Measurements from ENCODE around the gene BBX.
"Not testable (repeated sequence)": the region's sequence is repeated elsewhere in the genome, so short reads cannot be mapped to it uniquely, and the experiment has no call there.

BBX gene

DNA sequence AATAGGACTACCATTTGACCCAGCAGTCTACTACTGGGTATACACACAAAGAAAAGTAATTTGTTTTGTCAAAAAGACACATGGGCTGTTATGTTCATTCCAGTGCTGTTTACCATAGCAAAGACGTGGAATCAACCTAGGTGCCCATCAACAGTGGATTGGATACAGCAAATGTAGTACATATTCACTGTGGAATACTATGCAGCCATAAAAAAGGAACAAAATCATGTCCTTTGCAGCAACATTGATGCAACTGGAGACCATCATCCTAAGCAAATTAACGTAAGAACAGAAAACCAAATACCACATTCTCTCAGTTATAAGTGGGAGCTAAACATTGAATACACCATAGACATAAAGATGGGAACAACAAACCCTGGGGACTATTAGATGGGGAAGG is 25.8 kb downstream of the BBX start:
- H3K9me3 ChIP-seq (ENCODE audit: low read depth, low read length), result no peaks in the 10 kb centered on the region
- no peak for TF ChIP-seq POLR2AphosphoS5 (IDR thresholded peaks at IDR 0.05; ENCODE audit: borderline replicate concordance, low read depth, low read length)
- TF ChIP-seq FOXP2 (optimal IDR thresholded peaks at IDR 0.05; ENCODE audit: control extremely low read depth, extremely low read length, insufficient read depth), result no peak
- TF ChIP-seq EZH2 (IDR thresholded peaks at IDR 0.05), result no peak
- H3K9ac ChIP-seq (ENCODE audit: insufficient read length), result no peak overlapping the region
- H3K27ac ChIP-seq, result no peak overlapping the region
- no peak for DNase-seq (ENCODE audit: low read depth, low spot score)
- H3K4me3 ChIP-seq, result no peak overlapping the region
- no peaks in the 10 kb centered on the region for H3K36me3 ChIP-seq (ENCODE audit: insufficient read depth, low read length)

DNA sequence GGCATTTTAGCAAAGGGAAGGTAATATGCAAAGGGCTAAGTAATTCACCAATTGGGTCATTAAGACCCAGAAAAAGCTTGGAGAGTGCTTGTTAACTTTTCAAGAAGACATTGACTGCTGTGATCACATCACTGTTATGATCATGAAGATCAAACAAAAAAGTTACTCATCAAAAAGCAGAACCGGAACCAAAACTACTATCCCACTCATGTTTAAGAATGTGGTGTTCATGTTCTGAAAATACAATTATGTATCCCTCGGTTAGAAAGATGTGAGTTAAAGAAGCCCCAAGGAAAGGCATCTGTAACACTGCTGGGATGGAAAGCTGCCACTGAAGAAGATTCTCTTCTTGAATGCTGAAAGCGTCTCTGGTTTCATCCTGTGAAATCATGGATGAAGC is 32.6 kb downstream of the BBX start:
- Histone ChIP-seq H3K36me3 (ENCODE audit: insufficient read depth, low read length) (no peaks in the 10 kb centered on the region), H3K27ac (no peak overlapping the region), H3K9me3 (ENCODE audit: low read depth, low read length) (no peaks in the 10 kb centered on the region), H3K4me3 (no peak overlapping the region), H3K9ac (ENCODE audit: insufficient read length) (no peak overlapping the region)
- DNase-seq (ENCODE audit: low read depth, low spot score), result no peak
- TF ChIP-seq FOXP2 (optimal IDR thresholded peaks at IDR 0.05; ENCODE audit: control extremely low read depth, extremely low read length, insufficient read depth), result no peak
- TF ChIP-seq EZH2 (IDR thresholded peaks at IDR 0.05), result no peak
- no peak for TF ChIP-seq POLR2AphosphoS5 (IDR thresholded peaks at IDR 0.05; ENCODE audit: borderline replicate concordance, low read depth, low read length)

DNA sequence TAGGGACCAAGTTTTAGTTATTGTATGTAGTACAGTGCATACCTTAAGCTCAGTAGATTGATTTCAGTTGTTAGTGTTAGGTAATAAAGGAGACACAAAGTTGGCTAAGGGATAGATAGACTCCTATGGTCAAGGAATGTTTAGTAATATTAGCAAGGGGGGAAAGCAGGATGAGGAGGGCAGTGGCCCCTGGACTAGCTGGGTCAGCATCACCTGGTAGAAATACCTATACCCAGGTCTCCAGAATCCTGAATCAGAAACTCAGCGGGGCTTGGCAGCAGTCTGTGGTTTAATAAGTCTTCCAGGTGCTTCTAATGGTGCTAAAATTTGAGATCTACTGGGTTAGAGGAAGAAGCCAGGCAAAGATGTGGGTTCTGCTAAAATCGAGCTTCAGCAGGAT is 35.0 kb downstream of the BBX start:
- H3K36me3 ChIP-seq (ENCODE audit: insufficient read depth, low read length), result no peaks in the 10 kb centered on the region
- no peak overlapping the region for H3K9ac ChIP-seq (ENCODE audit: insufficient read length)
- no peak for TF ChIP-seq POLR2AphosphoS5 (IDR thresholded peaks at IDR 0.05; ENCODE audit: borderline replicate concordance, low read depth, low read length)
- TF ChIP-seq FOXP2 (optimal IDR thresholded peaks at IDR 0.05; ENCODE audit: control extremely low read depth, extremely low read length, insufficient read depth), result no peak
- TF ChIP-seq EZH2 (IDR thresholded peaks at IDR 0.05), result no peak
- no peak overlapping the region for H3K27ac ChIP-seq
- no peak overlapping the region for H3K4me3 ChIP-seq
- no peak for DNase-seq (ENCODE audit: low read depth, low spot score)
- H3K9me3 ChIP-seq (ENCODE audit: low read depth, low read length), result no peaks in the 10 kb centered on the region

DNA sequence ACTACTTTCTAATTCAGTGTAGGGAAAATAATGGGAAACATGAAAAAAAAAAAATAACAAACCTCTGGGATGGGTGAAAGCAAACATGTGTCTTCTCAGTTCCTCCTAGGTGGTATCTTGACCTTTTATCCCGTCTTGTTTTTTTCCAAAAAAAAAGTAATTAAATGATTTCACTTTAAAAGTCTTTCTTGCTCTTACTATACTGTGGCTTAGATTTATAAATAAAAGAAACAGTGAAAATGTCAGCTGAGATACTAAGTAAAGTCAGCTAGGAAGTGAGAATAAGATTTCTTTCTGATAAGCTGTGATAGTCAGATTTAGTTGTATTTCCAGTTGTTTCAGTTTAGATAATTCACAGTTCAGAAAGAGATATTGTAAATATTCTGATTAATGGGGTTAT is 37.4 kb downstream of the BBX start:
- Histone ChIP-seq H3K9me3 (ENCODE audit: low read depth, low read length) (no peaks in the 10 kb centered on the region), H3K36me3 (ENCODE audit: insufficient read depth, low read length) (no peaks in the 10 kb centered on the region), H3K4me3 (no peak overlapping the region), H3K27ac (no peak overlapping the region), H3K9ac (ENCODE audit: insufficient read length) (no peak overlapping the region)
- TF ChIP-seq FOXP2 (optimal IDR thresholded peaks at IDR 0.05; ENCODE audit: control extremely low read depth, extremely low read length, insufficient read depth), result no peak
- TF ChIP-seq EZH2 (IDR thresholded peaks at IDR 0.05), result no peak
- no peak for TF ChIP-seq POLR2AphosphoS5 (IDR thresholded peaks at IDR 0.05; ENCODE audit: borderline replicate concordance, low read depth, low read length)
- no peak for DNase-seq (ENCODE audit: low read depth, low spot score)

DNA sequence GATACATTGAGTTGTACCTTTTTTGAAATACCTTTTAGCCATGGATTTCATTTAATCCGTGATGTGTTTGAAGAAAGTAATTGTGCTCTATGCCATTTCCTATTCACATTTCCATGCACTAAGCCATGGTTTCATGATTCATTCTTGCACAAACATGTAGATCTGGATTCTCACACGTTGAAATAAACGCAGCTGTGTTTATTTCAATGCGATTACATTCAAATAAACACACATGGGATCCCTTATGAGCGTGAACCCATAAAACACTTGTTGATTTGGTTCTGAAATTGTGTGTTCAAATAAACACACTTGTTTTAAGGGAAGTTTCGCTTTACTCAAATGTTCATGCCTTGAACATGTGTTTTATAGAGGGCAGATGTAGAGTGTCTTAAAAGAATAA is 39.2 kb downstream of the BBX start:
- no peak for DNase-seq (ENCODE audit: low read depth, low spot score)
- Histone ChIP-seq H3K9ac (ENCODE audit: insufficient read length) (no peak overlapping the region), H3K4me3 (no peak overlapping the region), H3K9me3 (ENCODE audit: low read depth, low read length) (no peaks in the 10 kb centered on the region), H3K36me3 (ENCODE audit: insufficient read depth, low read length) (no peaks in the 10 kb centered on the region), H3K27ac (no peak overlapping the region)
- no peak for TF ChIP-seq FOXP2 (optimal IDR thresholded peaks at IDR 0.05; ENCODE audit: control extremely low read depth, extremely low read length, insufficient read depth)
- no peak for TF ChIP-seq EZH2 (IDR thresholded peaks at IDR 0.05)
- no peak for TF ChIP-seq POLR2AphosphoS5 (IDR thresholded peaks at IDR 0.05; ENCODE audit: borderline replicate concordance, low read depth, low read length)

DNA sequence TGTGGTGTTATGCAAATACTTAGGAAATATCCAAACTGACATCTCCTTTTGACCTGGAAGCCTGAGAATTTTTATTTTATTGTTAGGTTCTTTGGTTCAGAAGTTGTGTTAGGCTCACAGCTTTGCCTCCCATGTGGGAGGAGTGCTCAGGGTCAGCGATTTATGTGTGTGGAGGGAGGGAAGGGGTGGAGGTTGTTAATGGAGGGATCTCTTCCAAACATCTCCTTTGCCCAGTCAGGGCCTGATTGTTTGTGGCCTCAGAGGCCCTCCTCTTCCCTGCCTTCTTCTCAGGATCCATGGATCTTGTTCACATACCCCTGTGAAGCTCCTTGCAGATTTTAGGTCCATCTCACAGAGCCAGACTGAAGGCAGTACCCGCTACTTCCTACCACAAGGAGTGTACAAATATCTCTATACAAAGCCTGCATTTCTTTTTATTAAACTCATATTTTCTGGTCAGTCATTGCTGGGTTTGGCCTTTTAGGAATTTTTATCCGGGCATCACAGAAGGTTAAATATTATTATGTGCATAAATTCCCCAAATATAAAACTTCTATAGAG is 40.3 kb downstream of the BBX start:
- no peak for TF ChIP-seq POLR2AphosphoS5 (IDR thresholded peaks at IDR 0.05; ENCODE audit: borderline replicate concordance, low read depth, low read length)
- no peak for TF ChIP-seq FOXP2 (optimal IDR thresholded peaks at IDR 0.05; ENCODE audit: control extremely low read depth, extremely low read length, insufficient read depth)
- no peak for TF ChIP-seq EZH2 (IDR thresholded peaks at IDR 0.05)
- Histone ChIP-seq H3K4me3 (no peak overlapping the region), H3K27ac (no peak overlapping the region), H3K36me3 (ENCODE audit: insufficient read depth, low read length) (no peaks in the 10 kb centered on the region), H3K9me3 (ENCODE audit: low read depth, low read length) (no peaks in the 10 kb centered on the region), H3K9ac (ENCODE audit: insufficient read length) (no peak overlapping the region)
- DNase-seq (ENCODE audit: low read depth, low spot score), result no peak

DNA sequence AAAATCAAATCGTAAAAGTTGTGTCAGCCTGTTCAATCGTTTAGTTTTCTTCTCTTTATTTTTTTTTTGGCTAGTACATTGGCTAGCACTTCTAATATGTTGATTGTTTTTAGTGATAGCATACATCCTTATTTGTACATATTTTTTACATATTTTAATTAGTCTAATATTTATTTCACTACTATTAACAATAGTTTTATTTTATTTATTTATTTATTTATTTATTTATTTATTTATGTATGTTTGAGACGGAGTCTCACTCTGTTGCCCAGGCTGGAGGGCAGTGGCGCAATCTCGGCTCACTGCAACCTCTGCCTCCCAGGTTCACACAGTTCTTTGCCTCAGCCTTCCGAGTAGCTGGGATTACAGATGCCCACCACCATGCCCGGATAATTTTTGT is 42.5 kb downstream of the BBX start:
- not testable (repeated sequence) for H3K9ac ChIP-seq (ENCODE audit: insufficient read length); H3K27ac ChIP-seq; H3K36me3 ChIP-seq (ENCODE audit: insufficient read depth, low read length); H3K4me3 ChIP-seq; H3K9me3 ChIP-seq (ENCODE audit: low read depth, low read length); DNase-seq (ENCODE audit: low read depth, low spot score)

DNA sequence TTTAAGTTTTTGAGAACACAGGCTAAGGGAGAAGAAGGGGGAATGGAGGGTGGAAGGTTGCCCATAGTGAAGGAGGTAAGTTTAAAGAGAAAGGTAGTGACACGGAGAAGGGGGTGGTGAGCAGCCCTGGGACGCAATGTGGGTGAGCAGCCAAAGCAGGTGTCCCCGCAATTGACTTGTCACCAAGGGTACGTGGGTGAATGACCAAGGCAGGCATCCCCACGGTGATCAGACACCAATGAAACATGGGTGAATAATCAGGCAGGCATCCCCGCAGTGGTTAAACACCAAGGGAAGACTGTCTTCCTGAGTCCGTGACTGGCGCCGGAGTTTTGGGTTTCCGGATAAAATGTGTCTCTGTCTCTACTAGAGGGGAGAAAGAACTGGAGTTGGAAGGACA is 48.3 kb downstream of the BBX start:
- DNase-seq (ENCODE audit: low read depth, low spot score); H3K36me3 ChIP-seq (ENCODE audit: insufficient read depth, low read length); H3K4me3 ChIP-seq; H3K27ac ChIP-seq; H3K9ac ChIP-seq (ENCODE audit: insufficient read length); H3K9me3 ChIP-seq (ENCODE audit: low read depth, low read length): not testable (repeated sequence)

DNA sequence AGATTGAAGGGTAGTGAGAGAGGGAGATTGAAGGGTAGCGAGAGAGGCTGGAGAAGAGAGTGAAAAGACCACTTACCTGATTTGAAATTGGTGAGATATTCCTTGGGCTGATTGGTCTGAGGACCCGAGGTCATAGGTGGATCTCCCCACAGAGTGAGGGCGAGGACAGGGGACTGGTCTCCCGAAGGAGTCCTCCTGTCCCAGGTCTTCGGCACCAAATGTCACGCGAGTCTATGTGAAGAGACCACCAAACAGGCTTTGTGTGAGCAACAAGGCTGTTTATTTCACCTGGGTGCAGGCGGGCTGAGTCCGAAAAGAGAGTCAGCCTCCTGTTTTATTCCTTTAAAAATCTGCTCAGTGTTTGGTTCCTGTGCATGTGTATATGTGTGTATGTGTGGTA is 48.7 kb downstream of the BBX start:
- not testable (repeated sequence) for H3K4me3 ChIP-seq; H3K36me3 ChIP-seq (ENCODE audit: insufficient read depth, low read length); H3K9me3 ChIP-seq (ENCODE audit: low read depth, low read length); H3K9ac ChIP-seq (ENCODE audit: insufficient read length); DNase-seq (ENCODE audit: low read depth, low spot score); H3K27ac ChIP-seq

DNA sequence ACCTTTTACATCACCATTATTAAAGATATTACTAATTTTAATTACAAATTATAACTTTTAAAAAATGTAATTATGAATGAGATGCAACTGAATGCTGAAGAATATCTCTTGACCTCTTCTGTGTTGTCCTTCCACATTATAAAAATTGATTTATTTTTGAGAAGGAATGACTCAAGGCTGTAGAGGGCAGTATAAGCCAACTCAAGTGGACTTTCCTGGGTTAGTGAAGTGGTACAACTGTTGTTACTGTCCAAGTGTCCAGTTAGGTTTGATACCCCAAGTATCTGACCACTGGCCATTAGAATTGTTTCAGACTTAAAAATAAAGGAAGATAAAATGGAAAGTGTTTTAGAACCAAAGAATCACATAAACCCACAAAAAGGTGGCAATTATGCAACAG is 51.9 kb downstream of the BBX start:
- no peak overlapping the region for H3K4me3 ChIP-seq
- no peaks in the 10 kb centered on the region for H3K9me3 ChIP-seq (ENCODE audit: low read depth, low read length)
- no peaks in the 10 kb centered on the region for H3K36me3 ChIP-seq (ENCODE audit: insufficient read depth, low read length)
- no peak for DNase-seq (ENCODE audit: low read depth, low spot score)
- H3K9ac ChIP-seq (ENCODE audit: insufficient read length), result no peak overlapping the region
- TF ChIP-seq POLR2AphosphoS5 (IDR thresholded peaks at IDR 0.05; ENCODE audit: borderline replicate concordance, low read depth, low read length) (no peak), FOXP2 (optimal IDR thresholded peaks at IDR 0.05; ENCODE audit: control extremely low read depth, extremely low read length, insufficient read depth) (no peak), EZH2 (IDR thresholded peaks at IDR 0.05) (no peak)
- no peak overlapping the region for H3K27ac ChIP-seq
